ENCODE results near the gene DBET. TPM values are rescaled to one million over a fixed set of nuclear protein-coding genes. Genes with fewer than 3 reads are reported as not detected.
"Not testable (repeated sequence)": the region's sequence is repeated elsewhere in the genome, so short reads cannot be mapped to it uniquely, and the experiment has no call there.

Gene DBET
- total and polyA plus RNA-seq, 2 of the 13 experiments (the other 11 are each of a cell fraction or from before 2014, with no cell fraction given), result not detected

DNA sequence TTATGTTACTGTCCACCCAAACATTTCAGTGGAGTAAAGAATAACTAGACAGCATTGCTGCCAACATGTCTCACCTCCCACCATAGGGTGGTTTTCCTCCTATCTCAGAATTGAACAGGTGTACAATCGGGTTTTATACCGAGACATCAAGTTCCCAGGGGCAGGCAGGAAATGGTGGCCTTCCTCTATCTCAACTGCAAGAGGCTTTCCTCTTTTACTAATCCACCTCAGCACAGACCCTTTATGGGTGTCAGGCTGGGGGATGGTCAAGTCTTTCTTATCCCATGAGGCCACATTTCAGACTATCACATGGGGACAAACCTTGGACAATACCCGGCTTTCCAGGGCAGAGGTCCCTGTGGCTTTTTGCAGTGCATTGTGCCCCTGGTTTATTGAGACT is 48.6 kb downstream of the DBET start:
- H3K36me3 ChIP-seq (replicated peaks in 1 of 2; ENCODE audit: control insufficient read depth in 1 of 2, insufficient read depth in 2 of 2, low read length in 2 of 2); H3K4me3 ChIP-seq (replicated peaks in 1 of 3; ENCODE audit: insufficient read depth in 1 of 3, low read depth in 2 of 3, low read length in 3 of 3); H3K27ac ChIP-seq (ENCODE audit: extremely low read length, insufficient read depth, low read length); in situ Hi-C loops (cut with HindIII; ENCODE audit: extremely low pct_ligation_motif_present, low pct_unique_long_range_greater_than_20kb); CTCF ChIA-PET (ENCODE audit: low intra/inter-chr PET ratio, low total read pairs); ATAC-seq; H3K9ac ChIP-seq (ENCODE audit: insufficient read depth, low read depth, low read length); H3K4me1 ChIP-seq (ENCODE audit: insufficient read depth, low read length); BruUV-seq (replicated peaks); DNase-seq (ENCODE audit: low spot score); H3K4me2 ChIP-seq (ENCODE audit: low read depth, low read length); POLR2A ChIA-PET; H3K27me3 ChIP-seq (ENCODE audit: control insufficient read depth in 1 of 2, insufficient read depth in 2 of 2, low read length in 2 of 2); H4K20me1 ChIP-seq (ENCODE audit: insufficient read depth, low read length); H2AFZ ChIP-seq (ENCODE audit: low read length); FAIRE-seq; intact Hi-C loops (cut with micrococcal nuclease; ENCODE audit: unreplicated experiment); H3K79me2 ChIP-seq (ENCODE audit: insufficient read depth, low read length): not testable (repeated sequence)
- 5% methylated on average over 3 of the region's 3 CpGs for WGBS (ENCODE audit: low lambda C conversion rate)
- peaks cover 22% of the 10 kb centered on the region for H3K9me3 ChIP-seq (ENCODE audit: low read length)

- POLR2A ChIA-PET; H3K79me2 ChIP-seq (ENCODE audit: insufficient read depth, low read length); H3K4me3 ChIP-seq (replicated peaks in 1 of 3; ENCODE audit: insufficient read depth in 1 of 3, low read depth in 2 of 3, low read length in 3 of 3); intact Hi-C loops (cut with micrococcal nuclease; ENCODE audit: unreplicated experiment); H3K4me2 ChIP-seq (ENCODE audit: low read depth, low read length); H3K36me3 ChIP-seq (replicated peaks in 1 of 2; ENCODE audit: control insufficient read depth in 1 of 2, insufficient read depth in 2 of 2, low read length in 2 of 2); H3K4me1 ChIP-seq (ENCODE audit: insufficient read depth, low read length); FAIRE-seq; H4K20me1 ChIP-seq (ENCODE audit: insufficient read depth, low read length); DNase-seq (ENCODE audit: low spot score); in situ Hi-C loops (cut with HindIII; ENCODE audit: extremely low pct_ligation_motif_present, low pct_unique_long_range_greater_than_20kb); H3K9ac ChIP-seq (ENCODE audit: insufficient read depth, low read depth, low read length); ATAC-seq; H2AFZ ChIP-seq (ENCODE audit: low read length); H3K27ac ChIP-seq (ENCODE audit: extremely low read length, insufficient read depth, low read length); CTCF ChIA-PET (ENCODE audit: low intra/inter-chr PET ratio, low total read pairs); BruUV-seq (replicated peaks); H3K27me3 ChIP-seq (ENCODE audit: control insufficient read depth in 1 of 2, insufficient read depth in 2 of 2, low read length in 2 of 2): not testable (repeated sequence)
- 2% methylated on average over 3 of the region's 3 CpGs for WGBS (ENCODE audit: low lambda C conversion rate)
- peaks cover 13% of the 10 kb centered on the region for H3K9me3 ChIP-seq (ENCODE audit: low read length)
These were observed 50.7 kb downstream of the DBET start for GRCh38 chr4:190114991-190115390.

Small RNA genes lying within 50 kb of the gene (small RNA-seq; reads per million reads assigned to genes)
- gene RNA5SP174 (ENCODE audit: insufficient read depth in 2 of 3, insufficient read length in 3 of 3, low read depth in 2 of 3, low replicate concordance in 1 of 3) (0 reads per million in 3 experiments), gene RNA5SP175 (ENCODE audit: insufficient read depth in 2 of 3, insufficient read length in 3 of 3, low read depth in 2 of 3, low replicate concordance in 1 of 3) (0 to 0.97 (median 0.65) reads per million in 3 experiments)

Other genes starting within 250 kb of the DBET start
- 42.6 and 58.3 TPM in 2 replicates for gene FRG1, start 123.6 kb upstream of the DBET start, total RNA-seq (2016; rRNA removed; fragmentation: Illumina TruSeq; extraction: Trizol)
- gene FRG1, start 123.6 kb upstream of the DBET start, polyA plus RNA-seq (2011; rRNA removed), result 4.8 and 5.7 TPM in 2 replicates
- not detected in 2 replicates for gene FRG2, start 37.2 kb upstream of the DBET start, total RNA-seq (2016; rRNA removed; fragmentation: Illumina TruSeq; extraction: Trizol)
- not detected in 2 replicates for gene FRG2, start 37.2 kb upstream of the DBET start, polyA plus RNA-seq (2011; rRNA removed)
- gene DUX4, start 109.3 kb downstream of the DBET start, total RNA-seq (2016; rRNA removed; fragmentation: Illumina TruSeq; extraction: Trizol), result not detected in 2 replicates
- not detected in 2 replicates for gene DUX4, start 109.3 kb downstream of the DBET start, polyA plus RNA-seq (2011; rRNA removed)

All from HepG2 (cell line).